Measurements from ENCODE around the gene WIPI1.

DNA sequence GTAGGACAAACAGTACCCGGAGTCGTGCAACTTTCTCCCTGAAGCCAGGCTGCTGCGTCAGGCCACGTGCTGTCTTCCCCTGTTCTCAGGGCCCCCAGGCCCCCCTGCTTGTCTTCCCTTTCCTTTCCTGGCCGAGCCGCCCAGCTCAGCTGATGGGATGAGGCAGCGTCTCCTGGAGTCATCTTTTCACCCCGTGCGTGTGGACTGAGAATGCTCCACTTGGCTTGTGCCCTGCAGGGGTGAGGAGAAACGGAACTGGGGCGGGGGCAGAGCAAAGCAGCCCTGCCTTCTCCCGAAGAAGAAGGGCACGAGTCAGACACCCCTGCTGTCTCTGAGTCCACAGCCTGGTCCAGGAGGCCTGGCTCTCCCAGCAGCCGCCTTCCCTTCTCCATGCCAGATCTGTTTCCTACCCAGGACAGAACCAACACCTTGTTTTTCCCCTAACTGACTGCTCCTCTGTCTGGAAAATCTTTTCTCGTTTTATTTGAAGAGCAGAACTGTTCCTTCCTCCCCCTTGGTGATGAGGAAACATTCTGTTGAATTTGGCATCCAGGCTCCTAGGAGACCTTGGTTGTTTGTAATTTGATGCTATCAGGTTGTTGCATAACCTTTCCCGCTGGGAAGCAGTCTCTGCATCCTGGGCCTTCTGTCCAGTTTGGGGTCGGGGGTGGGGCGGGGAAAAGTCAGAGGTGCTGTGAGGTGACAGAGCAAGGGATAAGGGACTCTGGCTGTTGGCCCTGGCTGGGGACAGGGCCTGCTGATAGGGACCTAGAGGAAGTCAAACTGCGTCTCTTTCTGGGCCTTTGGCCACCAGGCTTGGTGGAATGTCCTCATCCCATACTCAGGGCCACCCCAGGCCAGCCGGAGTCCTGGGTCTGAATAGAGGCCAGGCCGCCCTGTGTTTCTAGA, 78.8 kb downstream of the WIPI1 start:
- TF ChIP-seq, protein P1, sequence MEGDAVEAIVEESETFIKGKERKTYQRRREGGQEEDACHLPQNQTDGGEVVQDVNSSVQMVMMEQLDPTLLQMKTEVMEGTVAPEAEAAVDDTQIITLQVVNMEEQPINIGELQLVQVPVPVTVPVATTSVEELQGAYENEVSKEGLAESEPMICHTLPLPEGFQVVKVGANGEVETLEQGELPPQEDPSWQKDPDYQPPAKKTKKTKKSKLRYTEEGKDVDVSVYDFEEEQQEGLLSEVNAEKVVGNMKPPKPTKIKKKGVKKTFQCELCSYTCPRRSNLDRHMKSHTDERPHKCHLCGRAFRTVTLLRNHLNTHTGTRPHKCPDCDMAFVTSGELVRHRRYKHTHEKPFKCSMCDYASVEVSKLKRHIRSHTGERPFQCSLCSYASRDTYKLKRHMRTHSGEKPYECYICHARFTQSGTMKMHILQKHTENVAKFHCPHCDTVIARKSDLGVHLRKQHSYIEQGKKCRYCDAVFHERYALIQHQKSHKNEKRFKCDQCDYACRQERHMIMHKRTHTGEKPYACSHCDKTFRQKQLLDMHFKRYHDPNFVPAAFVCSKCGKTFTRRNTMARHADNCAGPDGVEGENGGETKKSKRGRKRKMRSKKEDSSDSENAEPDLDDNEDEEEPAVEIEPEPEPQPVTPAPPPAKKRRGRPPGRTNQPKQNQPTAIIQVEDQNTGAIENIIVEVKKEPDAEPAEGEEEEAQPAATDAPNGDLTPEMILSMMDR (IDR thresholded peaks at IDR 0.05) = no peak
- TF ChIP-seq POLR2AphosphoS5 (IDR thresholded peaks at IDR 0.05; ENCODE audit: insufficient read depth in 1 of 2, low read depth in 1 of 2) (peak; percentile 83 to 97), POLR2A (IDR thresholded peaks at IDR 0.05) (no peak)
